Neutrophil (primary cell): ENCODE data around the gene HNF1B.

Source experiments
- H3K27ac ChIP-seq: fragments of 200-600 bp; sonication (generic); 2 replicates; pipeline ENCODE4 v1.5.1; 2016; ENCODE audit warnings: mild to moderate bottlenecking, moderate library complexity
- H3K27me3 ChIP-seq: fragments of 200-600 bp; sonication (generic); 2 replicates; pipeline ENCODE4 v1.6.0; 2016; ENCODE audit warnings: mild to moderate bottlenecking
- H3K36me3 ChIP-seq: fragments of 200-600 bp; sonication (generic); 2 replicates; pipeline ENCODE4 v1.5.1; 2017
- H3K4me1 ChIP-seq, 2 experiments: fragments of 200-600 bp in 1 of 2; sonication (generic) in 1 of 2; 1 replicate in 1 of 2; 2 replicates in 1 of 2; pipeline versions ENCODE4 v1.5.1 to v1.6.1; 2013 to 2016; ENCODE audit warnings: low read depth in 1 of 2, low read length in 1 of 2, mild to moderate bottlenecking in 1 of 2, moderate library complexity in 1 of 2; ENCODE audit not compliant: control insufficient read depth in 1 of 2, insufficient read depth in 1 of 2
- H3K4me3 ChIP-seq, 2 experiments: fragments of 200-600 bp in 1 of 2; sonication (generic) in 1 of 2; 1 replicate in 1 of 2; 2 replicates in 1 of 2; pipeline ENCODE4 v1.5.1; 2013 to 2016; ENCODE audit warnings: low read depth in 1 of 2, low read length in 1 of 2, mild to moderate bottlenecking in 1 of 2, moderate library complexity in 1 of 2
- H3K9me3 ChIP-seq: fragments of 200-600 bp; sonication (generic); 2 replicates; pipeline ENCODE4 v1.5.1; 2016
- CTCF ChIP-seq: fragments of 200-600 bp; sonication (generic); IDR thresholded peaks from 2 replicates; pipeline ENCODE4 v1.5.1; 2016; ENCODE audit warnings: antibody characterized with exemption

The HNF1B gene

GRCh38 chr17:37744961-37745800 lies at the start of gene HNF1B:
TSS of gene HNF1B (minus strand) at chr17:37745059. CDS start at chr17:37744884, 175 bp downstream.
- H3K4me3 ChIP-seq, result peak within 1 kb of the TSS in 1 of 2 experiments; percentile 10
- peaks cover 29 to 44% of the 10 kb centered on the region in 2 experiments for H3K4me1 ChIP-seq
- H3K27me3 ChIP-seq, result peaks cover 98% of the 10 kb centered on the region
- TF ChIP-seq CTCF, result no peak
- H3K36me3 ChIP-seq, result no peaks in the 10 kb centered on the region
- no peak within 1 kb of the TSS for H3K27ac ChIP-seq
- H3K9me3 ChIP-seq, result no peaks in the 10 kb centered on the region

GRCh38 chr17:37792787-37793186 lies 47.9 kb upstream of the HNF1B start:
- H3K27ac ChIP-seq, result no peak overlapping the region
- no peak overlapping the region for H3K4me3 ChIP-seq
- H3K36me3 ChIP-seq, result no peaks in the 10 kb centered on the region
- H3K4me1 ChIP-seq, result no peaks in the 10 kb centered on the region
- TF ChIP-seq CTCF, result no peak
- H3K9me3 ChIP-seq, result no peaks in the 10 kb centered on the region
- H3K27me3 ChIP-seq, result peaks cover 29% of the 10 kb centered on the region

GRCh38 chr17:37791447-37792399 lies 46.9 kb upstream of the HNF1B start:
- Histone ChIP-seq H3K4me3 (no peak overlapping the region), H3K36me3 (no peaks in the 10 kb centered on the region), H3K27ac (no peak overlapping the region), H3K4me1 (no peaks in the 10 kb centered on the region), H3K9me3 (no peaks in the 10 kb centered on the region), H3K27me3 (peaks cover 29% of the 10 kb centered on the region)
- TF ChIP-seq CTCF, result peak; percentile 38

GRCh38 chr17:37789771-37790541 lies 45.1 kb upstream of the HNF1B start:
- Histone ChIP-seq H3K4me3 (no peak overlapping the region), H3K9me3 (no peaks in the 10 kb centered on the region), H3K27me3 (peaks cover 29% of the 10 kb centered on the region), H3K36me3 (no peaks in the 10 kb centered on the region), H3K4me1 (no peaks in the 10 kb centered on the region), H3K27ac (no peak overlapping the region)
- no peak for TF ChIP-seq CTCF

- no peak for TF ChIP-seq CTCF
- Histone ChIP-seq H3K9me3 (no peaks in the 10 kb centered on the region), H3K36me3 (no peaks in the 10 kb centered on the region), H3K4me3 (no peak overlapping the region), H3K27me3 (peaks cover 29% of the 10 kb centered on the region), H3K27ac (no peak overlapping the region), H3K4me1 (no peaks in the 10 kb centered on the region)
These were observed 44.2 kb upstream of the HNF1B start for GRCh38 chr17:37789021-37789565.
